HCT116 (cell line): ENCODE results near the gene MACROD1. TPM values are rescaled to one million over a fixed set of nuclear protein-coding genes. Genes with fewer than 3 reads are reported as not detected.

Source experiments
- ATAC-seq: fragments of 200-7000 bp; cut with Tn5 transposase; 2 replicates; pipeline ENCODE4 v1.9.1; 2020; ENCODE audit warnings: mild to moderate bottlenecking, moderate library complexity
- BruUV-seq: library from RNA; stranded (reverse); fragments of 400-500 nt; replicated peaks from 2 replicates; lab custom pipeline; 2021; lab: Mats Ljungman, UMichigan
- CTCF ChIA-PET: fragments of 300-600 bp; sonication (Branson Sonifier 250); formaldehyde crosslinking; loops from one replicate; lab custom pipeline; 2021; ENCODE audit warnings: antibody characterized with exemption; lab: Charles Lee
- POLR2A ChIA-PET: fragments of 300-600, 350-600 bp; sonication (Branson Sonifier 250); formaldehyde crosslinking; loops from one replicate; lab custom pipeline; 2021; ENCODE audit warnings: antibody characterized with exemption; lab: Charles Lee
- RAD21 ChIA-PET, 2 experiments: fragments of 300-600 bp; sonication (Branson Sonifier 250); formaldehyde crosslinking; loops; one replicate each; lab custom pipeline; 2023; ENCODE audit warnings: low total read pairs in 2 of 2; ENCODE audit not compliant: uncharacterized antibody in 2 of 2, unreplicated experiment in 2 of 2, low non-redundant PET in 1 of 2; lab: Charles Lee
- DNase-seq: peaks from one replicate; pipeline ENCODE4 v3.0.0-alpha.2; 2010; ENCODE audit warnings: low read depth, low spot score
- H2AFZ ChIP-seq: fragments of 200-600 bp; shearing (Covaris generic), sonication (generic); 2 replicates; pipeline ENCODE4 v1.6.1; 2017; ENCODE audit warnings: low read depth, mixed run types, mixed read lengths, antibody characterized with exemption, low read length; ENCODE audit not compliant: poor library complexity, severe bottlenecking
- H3K27ac ChIP-seq: 2 replicates; pipeline ENCODE4 v1.5.1; 2012; ENCODE audit warnings: low read depth, low read length
- H3K27me3 ChIP-seq: fragments of 200-600 bp; sonication (generic); 2 replicates; pipeline ENCODE4 v1.6.1; 2016; ENCODE audit warnings: mixed run types, low read length, mixed read lengths; ENCODE audit not compliant: insufficient read depth
- H3K36me3 ChIP-seq, 2 experiments: fragments of 200-500 bp in 1 of 2; fragments of 200-600 bp in 1 of 2; sonication (Bioruptor generic) in 1 of 2; sonication (generic) in 1 of 2; 2 replicates each; pipeline versions ENCODE4 v1.5.1 to v1.6.1; 2014 to 2016; ENCODE audit warnings: low read length in 2 of 2, inconsistent platforms in 1 of 2, mixed read lengths in 1 of 2, mixed run types in 1 of 2; ENCODE audit not compliant: insufficient read depth in 2 of 2, control insufficient read depth in 1 of 2
- H3K4me1 ChIP-seq, 2 experiments: fragments of 200-600 bp in 1 of 2; sonication (generic) in 1 of 2; 2 replicates each; pipeline versions ENCODE4 v1.5.1 to v1.6.1; 2012 to 2017; ENCODE audit warnings: low read length in 2 of 2, inconsistent platforms in 1 of 2, mild to moderate bottlenecking in 1 of 2, mixed read lengths in 1 of 2, mixed run types in 1 of 2, moderate library complexity in 1 of 2; ENCODE audit not compliant: insufficient read depth in 2 of 2, control insufficient read depth in 1 of 2
- H3K4me2 ChIP-seq: fragments of 200-600 bp; sonication (generic); 2 replicates; pipeline ENCODE4 v1.6.1; 2017; ENCODE audit warnings: mixed run types, low read length, mixed read lengths
- H3K4me3 ChIP-seq, 2 experiments: fragments of 200-600 bp in 1 of 2; sonication (generic) in 1 of 2; replicated peaks in 1 of 2; 2 replicates each; pipeline ENCODE4 v1.5.1; 2011 to 2016; ENCODE audit warnings: low read length in 2 of 2, control low read depth in 1 of 2, low read depth in 1 of 2, mild to moderate bottlenecking in 1 of 2, mixed read lengths in 1 of 2, mixed run types in 1 of 2
- H3K79me2 ChIP-seq: fragments of 200-600 bp; sonication (generic); 2 replicates; pipeline ENCODE4 v1.6.1; 2017; ENCODE audit warnings: mild to moderate bottlenecking, mixed run types, low read length, moderate library complexity, mixed read lengths; ENCODE audit not compliant: insufficient read depth
- H3K9ac ChIP-seq: fragments of 200-600 bp; sonication (generic); 2 replicates; pipeline ENCODE4 v1.6.1; 2016; ENCODE audit warnings: low read length, mixed read lengths
- H3K9me2 ChIP-seq: fragments of 200-600 bp; sonication (generic), shearing (Covaris generic); 2 replicates; pipeline ENCODE4 v1.6.1; 2017; ENCODE audit warnings: mixed run types, mild to moderate bottlenecking, moderate library complexity; ENCODE audit not compliant: insufficient read depth
- H3K9me3 ChIP-seq, 2 experiments: fragments of 200-500 bp in 1 of 2; fragments of 200-600 bp in 1 of 2; sonication (Bioruptor generic) in 1 of 2; sonication (generic) in 1 of 2; 2 replicates each; pipeline ENCODE4 v1.6.1; 2014 to 2017; ENCODE audit warnings: low read length in 2 of 2, mixed read lengths in 2 of 2, inconsistent platforms in 1 of 2, low read depth in 1 of 2, mild to moderate bottlenecking in 1 of 2, mixed run types in 1 of 2, moderate library complexity in 1 of 2; ENCODE audit not compliant: control insufficient read depth in 1 of 2, insufficient read depth in 1 of 2
- H4K20me1 ChIP-seq: fragments of 200-600 bp; sonication (generic), shearing (Covaris generic); 2 replicates; pipeline ENCODE4 v1.6.1; 2017; ENCODE audit warnings: mixed run types, mild to moderate bottlenecking, moderate library complexity; ENCODE audit not compliant: insufficient read depth
- EGR1 ChIP-seq: IDR thresholded peaks from 2 replicates; pipeline ENCODE4 v1.6.1; 2012; ENCODE audit warnings: low read depth
- EZH2phosphoT487 ChIP-seq: fragments of 200-600 bp; IDR thresholded peaks from 2 replicates; pipeline ENCODE4 v1.6.1; 2018; ENCODE audit warnings: antibody characterized with exemption, borderline replicate concordance
- RAD21 ChIP-seq: IDR thresholded peaks from 2 replicates; pipeline ENCODE4 v1.6.1; 2012; ENCODE audit warnings: low read depth, mild to moderate bottlenecking
- REST ChIP-seq: IDR thresholded peaks from 2 replicates; pipeline ENCODE4 v1.6.1; 2012; ENCODE audit warnings: low read depth
- SRF ChIP-seq: IDR thresholded peaks from 2 replicates; pipeline ENCODE4 v1.6.1; 2012; ENCODE audit warnings: low read depth
- YY1 ChIP-seq: IDR thresholded peaks from 2 replicates; pipeline ENCODE4 v1.6.1; 2011; ENCODE audit warnings: low read length, low read depth, moderate library complexity, mild to moderate bottlenecking; ENCODE audit not compliant: insufficient replicate concordance; ENCODE audit errors: extremely low read depth
- intact Hi-C: fragments of 100-400 bp; cut with micrococcal nuclease; formaldehyde crosslinking; loops from 2 replicates; pipeline ENCODE4 v1.10.0; 2022
- total RNA-seq: library from RNA; stranded (reverse); gene quantifications from one replicate; pipeline ENCODE4 v1.2.1, GENCODE V29; 2021; ENCODE audit not compliant: unreplicated experiment

Gene MACROD1
- total RNA-seq, 1 experiment from 2014 or later: 61.1 TPM

- intact Hi-C loops: no loop called here
- Histone ChIP-seq H2AFZ (no peak overlapping the region), H3K36me3 (no peaks in the 10 kb centered on the region), H3K4me1 (peaks cover 0 to 10% of the 10 kb centered on the region in 2 experiments; a peak in 2 of 4 replicates), H3K9me2 (no peaks in the 10 kb centered on the region)
- CTCF ChIA-PET: interaction anchor here (0.8 to 1.8 kb wide), 3 partner anchors 9 to 313 kb away, joined by 3 to 6 read pairs (median 5); partner anchors contain the start of gene MARK2
- no peak for TF ChIP-seq SRF
- no peak for TF ChIP-seq REST
- no peak for TF ChIP-seq YY1
- TF ChIP-seq EGR1: no peak
- TF ChIP-seq EZH2phosphoT487: no peak
- no peak for TF ChIP-seq RAD21
- TF ChIP-seq, all 23 proteins: peak for 0
- Histone ChIP-seq H3K4me2 (no peak overlapping the region), H3K9me3 (no peaks in the 10 kb centered on the region), H3K27ac (no peak overlapping the region), H3K27me3 (no peaks in the 10 kb centered on the region), H3K79me2 (peaks cover 7% of the 10 kb centered on the region; the same call in 1 of the 2 replicates), H3K9ac (no peak overlapping the region), H3K4me3 (no peak overlapping the region), H4K20me1 (peaks cover 3% of the 10 kb centered on the region; the same call in 1 of the 2 replicates)
- no TSS peak for BruUV-seq
- ChIA-PET POLR2A (no interaction called here), RAD21 (no interaction called here)
- no peak for ATAC-seq
- DNase-seq: no peak
Observed at GRCh38 chr11:64150051-64150450, 15.9 kb downstream of the MACROD1 start.
